ENCODE measurements around the gene ZBTB21.
A peak's percentile ranks its signal among the peaks of the same experiment; 100 is the strongest.

Gene ZBTB21

GRCh38 chr21:41953831-41954653 is 56.1 kb downstream of the ZBTB21 start, which contains the start of gene C2CD2:
Gene C2CD2 (minus strand): TSS chr21:41954018. CDS start chr21:41953648, 370 bp downstream.
- TF ChIP-seq PATZ1 (CRISPR knock-in tag; IDR thresholded peaks at IDR 0.05; ENCODE audit: borderline replicate concordance) (no peak), SNAI2 (CRISPR knock-in tag; IDR thresholded peaks at IDR 0.05) (no peak), ZNF565 (CRISPR knock-in tag; conservative IDR thresholded peaks at IDR 0.05; ENCODE audit: low read depth) (no peak), GLIS3 (CRISPR knock-in tag; IDR thresholded peaks at IDR 0.05) (no peak), ZNF70 (CRISPR knock-in tag; IDR thresholded peaks at IDR 0.05) (no peak), TSHZ2 (CRISPR knock-in tag; IDR thresholded peaks at IDR 0.05) (peak; percentile 34; the same call in 1 of the 2 replicates), OSR1 (CRISPR knock-in tag; IDR thresholded peaks at IDR 0.05) (no peak), ZNF8 (CRISPR knock-in tag; IDR thresholded peaks at IDR 0.05) (no peak), BACH2 (CRISPR knock-in tag; IDR thresholded peaks at IDR 0.05; ENCODE audit: borderline replicate concordance) (no peak)
- peak; percentile 56 for ATAC-seq

GRCh38 chr21:41953249-41953830 is 56.8 kb downstream of the ZBTB21 start:
- TF ChIP-seq PATZ1 (CRISPR knock-in tag; IDR thresholded peaks at IDR 0.05; ENCODE audit: borderline replicate concordance): no peak
- TF ChIP-seq ARNTL (CRISPR knock-in tag; IDR thresholded peaks at IDR 0.05; ENCODE audit: borderline replicate concordance, low read depth): no peak
- TF ChIP-seq RARB (CRISPR knock-in tag; IDR thresholded peaks at IDR 0.05): no peak
- no peak for TF ChIP-seq ZFP3 (CRISPR knock-in tag; IDR thresholded peaks at IDR 0.05)
- no peak for TF ChIP-seq CSRNP3 (CRISPR knock-in tag; IDR thresholded peaks at IDR 0.05)
- no peak for TF ChIP-seq ISL1 (CRISPR knock-in tag; IDR thresholded peaks at IDR 0.05)
- TF ChIP-seq BACH2 (CRISPR knock-in tag; IDR thresholded peaks at IDR 0.05; ENCODE audit: borderline replicate concordance): no peak
- TF ChIP-seq GLIS3 (CRISPR knock-in tag; IDR thresholded peaks at IDR 0.05): no peak
- no peak for TF ChIP-seq ESRRG (CRISPR knock-in tag; IDR thresholded peaks at IDR 0.05)
- no peak for TF ChIP-seq ZNF8 (CRISPR knock-in tag; IDR thresholded peaks at IDR 0.05)
- no peak for TF ChIP-seq TSHZ2 (CRISPR knock-in tag; IDR thresholded peaks at IDR 0.05)
- no peak for TF ChIP-seq SNAI2 (CRISPR knock-in tag; IDR thresholded peaks at IDR 0.05)
- TF ChIP-seq TCF4 (CRISPR knock-in tag; IDR thresholded peaks at IDR 0.05; ENCODE audit: borderline replicate concordance): no peak
- no peak for TF ChIP-seq TOX (CRISPR knock-in tag; IDR thresholded peaks at IDR 0.05; ENCODE audit: borderline replicate concordance)
- no peak for TF ChIP-seq ZFP30 (CRISPR knock-in tag; IDR thresholded peaks at IDR 0.05)
- no peak for TF ChIP-seq PPARA (CRISPR knock-in tag; IDR thresholded peaks at IDR 0.05; ENCODE audit: borderline replicate concordance)
- no peak for TF ChIP-seq ZNF565 (CRISPR knock-in tag; conservative IDR thresholded peaks at IDR 0.05; ENCODE audit: low read depth)
- TF ChIP-seq ZC3H10 (CRISPR knock-in tag; IDR thresholded peaks at IDR 0.05): no peak
- TF ChIP-seq POU6F1 (CRISPR knock-in tag; IDR thresholded peaks at IDR 0.05; ENCODE audit: borderline replicate concordance, low read depth): no peak
- no peak for TF ChIP-seq ZNF70 (CRISPR knock-in tag; IDR thresholded peaks at IDR 0.05)

More at GRCh38 chr21:41953249-41953830, 56.8 kb downstream of the ZBTB21 start:
- ATAC-seq: peak; percentile 4
